T-helper 1 cell treated with Interleukin-12 subunit alpha and Interleukin-12 subunit beta and Interleukin-4 antibody, amounts not matched to agents 30 μg/mL and 1 μg/mL, for 36 hours (primary cell): Measurements from ENCODE around the gene DEAF1.
A peak's percentile ranks its signal among the peaks of the same experiment; 100 is the strongest.

Experiments
- H3K27ac Mint-ChIP-seq: one replicate; pipeline ENCODE4 v1.8.0; 2021; ENCODE audit warnings: mild to moderate bottlenecking, mixed read lengths
- H3K27me3 Mint-ChIP-seq: one replicate; pipeline ENCODE4 v1.8.0; 2021; ENCODE audit warnings: low read depth, mixed read lengths
- H3K36me3 Mint-ChIP-seq: one replicate; pipeline ENCODE4 v1.8.0; 2021; ENCODE audit warnings: low read depth, mixed read lengths
- H3K4me1 Mint-ChIP-seq: one replicate; pipeline ENCODE4 v1.8.0; 2021; ENCODE audit warnings: low read depth, mixed read lengths
- H3K4me3 Mint-ChIP-seq: one replicate; pipeline ENCODE4 v1.8.0; 2021; ENCODE audit warnings: mild to moderate bottlenecking, moderate library complexity, mixed read lengths
- H3K9me3 Mint-ChIP-seq: one replicate; pipeline ENCODE4 v1.8.0; 2021; ENCODE audit warnings: mixed read lengths

The DEAF1 gene

DNA sequence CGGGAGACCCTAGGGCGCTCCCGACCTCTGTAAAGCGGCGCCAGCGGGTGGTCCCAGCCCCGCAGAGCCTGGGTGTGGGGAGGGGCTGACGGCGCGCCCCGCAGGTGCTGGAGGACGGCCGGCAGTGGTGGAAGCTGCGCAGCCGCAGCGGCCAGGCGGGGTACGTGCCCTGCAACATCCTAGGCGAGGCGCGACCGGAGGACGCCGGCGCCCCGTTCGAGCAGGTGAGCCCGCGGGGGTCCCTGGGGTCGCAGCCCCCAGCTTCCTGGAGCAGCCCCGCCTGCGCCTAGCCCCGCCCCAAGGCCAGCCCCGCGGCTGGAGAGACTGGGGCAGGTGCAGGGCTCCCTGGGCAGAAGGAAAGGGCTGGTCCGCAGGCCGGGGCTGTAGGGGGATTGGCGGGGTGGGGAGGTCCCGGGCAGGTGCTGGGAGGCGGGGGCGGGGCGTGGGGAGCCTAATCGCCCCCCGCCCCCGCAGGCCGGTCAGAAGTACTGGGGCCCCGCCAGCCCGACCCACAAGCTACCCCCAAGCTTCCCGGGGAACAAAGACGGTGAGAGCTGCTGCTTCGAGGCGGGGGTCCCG is 30.7 kb upstream of the DEAF1 start:
- Mint-ChIP-seq H3K27ac (no peak overlapping the region), H3K27me3 (peaks cover 17% of the 10 kb centered on the region), H3K36me3 (no peaks in the 10 kb centered on the region)

DNA sequence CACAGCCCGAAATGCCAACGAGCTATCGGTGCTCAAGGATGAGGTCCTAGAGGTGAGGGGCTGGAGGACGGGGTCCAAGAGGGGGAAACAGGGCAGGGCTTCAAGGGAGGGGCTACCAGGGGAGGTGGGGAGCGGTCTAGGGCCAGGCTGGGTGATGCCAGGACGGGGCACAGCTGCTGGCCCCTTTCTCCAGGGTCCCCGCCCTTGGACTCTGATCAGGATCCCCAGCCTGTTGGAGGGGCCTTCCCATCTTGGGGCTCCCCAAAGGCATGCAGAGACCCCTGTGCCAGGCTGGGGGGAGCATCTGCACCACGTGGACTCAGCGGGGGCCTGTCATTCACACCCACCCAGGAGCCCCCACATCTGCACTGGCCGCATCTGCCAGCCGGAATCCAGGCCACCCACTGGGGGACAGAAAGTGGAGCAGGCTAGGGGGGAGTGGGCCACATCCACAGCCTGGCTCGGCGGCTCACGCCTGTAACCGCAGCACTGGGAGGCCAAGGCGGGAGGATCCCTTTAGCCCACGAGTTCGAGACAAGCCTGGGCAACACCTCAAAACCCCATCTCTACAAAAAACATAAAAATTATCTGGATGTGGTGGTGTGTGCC is 29.9 kb upstream of the DEAF1 start:
- Mint-ChIP-seq H3K27me3 (peaks cover 20% of the 10 kb centered on the region), H3K4me3 (peak overlapping the region; percentile 59), H3K36me3 (no peaks in the 10 kb centered on the region), H3K27ac (no peak overlapping the region), H3K4me1 (peaks cover 8% of the 10 kb centered on the region), H3K9me3 (no peaks in the 10 kb centered on the region)

More for the DNA sequence above, 30.7 kb upstream of the DEAF1 start:
- H3K4me3 Mint-ChIP-seq: peak overlapping the region; percentile 48
- peaks cover 7% of the 10 kb centered on the region for H3K4me1 Mint-ChIP-seq
- no peaks in the 10 kb centered on the region for H3K9me3 Mint-ChIP-seq

- no peaks in the 10 kb centered on the region for H3K9me3 Mint-ChIP-seq
- H3K27me3 Mint-ChIP-seq: peaks cover 24% of the 10 kb centered on the region
- H3K4me3 Mint-ChIP-seq: peak overlapping the region; percentile 45
- H3K4me1 Mint-ChIP-seq: peaks cover 11% of the 10 kb centered on the region
- H3K36me3 Mint-ChIP-seq: no peaks in the 10 kb centered on the region
- no peak overlapping the region for H3K27ac Mint-ChIP-seq
Measured at GRCh38 chr11:724049-724777, 29.2 kb upstream of the DEAF1 start.

GRCh38 chr11:723120-723883 is 28.3 kb upstream of the DEAF1 start:
- Mint-ChIP-seq H3K9me3 (no peaks in the 10 kb centered on the region), H3K36me3 (no peaks in the 10 kb centered on the region), H3K4me1 (peaks cover 11% of the 10 kb centered on the region), H3K27ac (peak overlapping the region; percentile 57), H3K4me3 (peak overlapping the region; percentile 77), H3K27me3 (peaks cover 29% of the 10 kb centered on the region)

DNA sequence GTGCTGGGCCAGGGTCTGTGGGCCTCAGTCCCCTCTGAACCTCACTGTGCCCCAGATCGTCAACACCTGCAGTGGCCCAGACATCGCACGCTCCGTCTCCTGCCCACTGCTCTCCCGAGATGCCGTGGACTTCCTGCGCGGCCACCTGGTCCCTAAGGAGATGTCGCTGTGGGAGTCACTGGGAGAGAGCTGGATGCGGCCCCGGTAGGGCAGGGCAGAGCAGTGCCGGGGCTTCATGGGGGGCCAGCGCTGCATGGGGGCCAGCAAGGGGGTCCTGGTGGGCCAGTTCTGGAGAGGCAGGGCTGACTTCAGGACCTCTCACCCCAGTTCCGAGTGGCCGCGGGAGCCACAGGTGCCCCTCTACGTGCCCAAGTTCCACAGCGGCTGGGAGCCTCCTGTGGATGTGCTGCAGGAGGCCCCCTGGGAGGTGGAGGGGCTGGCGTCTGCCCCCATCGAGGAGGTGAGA is 27.4 kb upstream of the DEAF1 start:
- no peak overlapping the region for H3K27ac Mint-ChIP-seq

GRCh38 chr11:721741-722345 is 26.8 kb upstream of the DEAF1 start:
- no peak overlapping the region for H3K27ac Mint-ChIP-seq
- peak overlapping the region; percentile 37 for H3K4me3 Mint-ChIP-seq

More for the DNA sequence above, 27.4 kb upstream of the DEAF1 start:
- Mint-ChIP-seq H3K4me3 (no peak overlapping the region), H3K4me1 (peaks cover 11% of the 10 kb centered on the region), H3K9me3 (no peaks in the 10 kb centered on the region), H3K27me3 (peaks cover 29% of the 10 kb centered on the region), H3K36me3 (no peaks in the 10 kb centered on the region)

DNA sequence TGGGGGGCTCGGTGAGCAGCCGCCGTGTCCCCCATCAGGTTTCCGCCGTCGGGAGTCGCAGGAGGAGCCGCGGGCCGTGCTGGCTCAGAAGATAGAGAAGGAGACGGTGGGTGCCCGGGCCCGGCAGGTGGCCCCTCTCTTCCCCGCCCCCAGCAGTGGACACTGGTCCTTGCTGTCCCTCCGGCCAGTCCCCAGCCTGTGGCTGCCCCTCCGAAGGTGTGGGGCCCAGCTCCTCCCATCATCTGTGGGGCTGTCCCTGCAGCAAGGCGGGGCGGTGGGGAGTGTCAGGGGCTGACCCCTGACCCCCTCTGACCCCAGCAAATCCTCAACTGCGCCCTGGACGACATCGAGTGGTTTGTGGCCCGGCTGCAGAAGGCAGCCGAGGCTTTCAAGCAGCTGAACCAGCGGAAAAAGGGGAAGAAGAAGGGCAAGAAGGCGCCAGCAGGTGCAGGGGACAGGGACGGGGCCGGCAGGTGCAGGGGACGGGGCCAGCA is 26.3 kb upstream of the DEAF1 start:
- Mint-ChIP-seq H3K4me3 (peak overlapping the region; percentile 37), H3K4me1 (peaks cover 9% of the 10 kb centered on the region), H3K27me3 (peaks cover 29% of the 10 kb centered on the region), H3K9me3 (no peaks in the 10 kb centered on the region), H3K36me3 (no peaks in the 10 kb centered on the region), H3K27ac (no peak overlapping the region)

More at GRCh38 chr11:721741-722345, 26.8 kb upstream of the DEAF1 start:
- Mint-ChIP-seq H3K36me3 (no peaks in the 10 kb centered on the region), H3K4me1 (peaks cover 11% of the 10 kb centered on the region), H3K27me3 (peaks cover 29% of the 10 kb centered on the region), H3K9me3 (no peaks in the 10 kb centered on the region)

DNA sequence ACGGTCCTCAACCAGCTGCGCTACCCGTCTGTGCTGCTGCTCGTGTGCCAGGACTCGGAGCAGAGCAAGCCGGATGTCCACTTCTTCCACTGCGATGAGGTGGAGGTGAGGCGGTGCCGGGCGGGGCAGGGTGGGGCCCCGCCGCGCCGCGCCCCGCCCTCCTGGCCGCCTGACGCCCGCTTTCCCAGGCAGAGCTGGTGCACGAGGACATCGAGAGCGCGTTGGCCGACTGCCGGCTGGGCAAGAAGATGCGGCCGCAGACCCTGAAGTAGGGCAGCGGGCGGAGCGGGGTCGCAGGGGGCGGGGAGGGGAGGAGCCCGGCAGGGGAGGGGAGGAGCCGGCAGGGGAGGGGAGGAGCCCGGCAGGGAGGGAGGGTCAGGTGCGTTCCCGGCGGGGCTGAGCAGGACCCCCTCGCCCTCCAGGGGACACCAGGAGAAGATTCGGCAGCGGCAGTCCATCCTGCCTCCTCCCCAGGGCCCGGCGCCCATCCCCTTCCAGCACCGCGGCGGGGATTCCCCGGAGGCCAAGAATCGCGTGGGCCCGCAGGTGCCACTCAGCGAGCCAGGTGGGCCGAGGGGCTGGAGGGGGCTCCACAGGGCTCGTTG is 25.7 kb upstream of the DEAF1 start:
- H3K4me1 Mint-ChIP-seq: peaks cover 9% of the 10 kb centered on the region
- H3K4me3 Mint-ChIP-seq: no peak overlapping the region
- H3K9me3 Mint-ChIP-seq: no peaks in the 10 kb centered on the region

DNA sequence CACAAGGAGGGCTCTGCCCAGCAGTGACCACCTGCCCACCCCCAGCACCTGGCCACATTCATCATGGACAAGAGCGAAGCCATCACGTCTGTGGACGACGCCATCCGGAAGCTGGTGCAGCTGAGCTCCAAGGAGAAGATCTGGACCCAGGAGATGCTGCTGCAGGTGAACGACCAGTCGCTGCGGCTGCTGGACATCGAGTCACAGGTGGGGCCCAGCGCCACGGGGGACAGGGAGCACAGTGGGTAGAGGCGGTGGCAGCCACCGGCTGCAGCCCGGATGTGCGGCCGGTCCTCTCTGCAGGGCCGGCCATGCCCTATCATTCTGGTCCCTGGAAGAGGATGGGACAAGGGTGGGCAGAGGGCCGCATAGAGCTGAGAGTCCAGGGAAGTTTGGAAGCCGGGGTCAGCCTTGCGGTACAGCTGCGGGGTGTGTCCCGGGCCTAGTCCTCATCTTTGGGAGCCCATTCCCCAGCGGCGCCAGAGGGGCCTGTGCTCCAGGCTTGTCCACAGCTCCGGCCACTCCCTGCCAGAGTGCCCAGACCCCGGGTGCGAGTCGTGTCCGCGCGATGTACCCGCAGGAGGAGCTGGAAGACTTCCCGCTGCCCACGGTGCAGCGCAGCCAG is 25.1 kb upstream of the DEAF1 start:
- H3K9me3 Mint-ChIP-seq: peaks cover 3% of the 10 kb centered on the region
- H3K36me3 Mint-ChIP-seq: no peaks in the 10 kb centered on the region
- peaks cover 32% of the 10 kb centered on the region for H3K27me3 Mint-ChIP-seq
- no peak overlapping the region for H3K27ac Mint-ChIP-seq
- H3K4me1 Mint-ChIP-seq: peaks cover 7% of the 10 kb centered on the region
- peak overlapping the region; percentile 34 for H3K4me3 Mint-ChIP-seq

More for the DNA sequence above, 25.7 kb upstream of the DEAF1 start:
- no peaks in the 10 kb centered on the region for H3K36me3 Mint-ChIP-seq
- peaks cover 29% of the 10 kb centered on the region for H3K27me3 Mint-ChIP-seq
- H3K27ac Mint-ChIP-seq: no peak overlapping the region

GRCh38 chr11:719214-720016 is 24.4 kb upstream of the DEAF1 start:
- Mint-ChIP-seq H3K27ac (no peak overlapping the region), H3K9me3 (peaks cover 4% of the 10 kb centered on the region), H3K27me3 (peaks cover 30% of the 10 kb centered on the region), H3K4me1 (peaks cover 7% of the 10 kb centered on the region), H3K36me3 (no peaks in the 10 kb centered on the region), H3K4me3 (peak overlapping the region; percentile 64)

- Mint-ChIP-seq H3K4me3 (no peak overlapping the region), H3K4me1 (peaks cover 3% of the 10 kb centered on the region), H3K36me3 (no peaks in the 10 kb centered on the region), H3K9me3 (peaks cover 4% of the 10 kb centered on the region), H3K27ac (no peak overlapping the region), H3K27me3 (peaks cover 14% of the 10 kb centered on the region)
Measured at GRCh38 chr11:714436-714835, 19.4 kb upstream of the DEAF1 start.

GRCh38 chr11:709109-709997 is 14.3 kb upstream of the DEAF1 start:
- Mint-ChIP-seq H3K9me3 (no peaks in the 10 kb centered on the region), H3K27ac (no peak overlapping the region), H3K4me1 (peaks cover 2% of the 10 kb centered on the region), H3K27me3 (peaks cover 17% of the 10 kb centered on the region), H3K4me3 (no peak overlapping the region), H3K36me3 (no peaks in the 10 kb centered on the region)
